Liver (tissue), 9 donors: ENCODE measurements around the gene LPP. TPM values are rescaled to one million over a fixed set of nuclear protein-coding genes. Genes with fewer than 3 reads are reported as not detected.
A peak's percentile ranks its signal among the peaks of the same experiment; 100 is the strongest.

Experiments
- DNase-seq: peaks from one replicate; pipeline ENCODE4 v3.0.0-alpha.2; 2017; ENCODE audit warnings: low spot score
- H3K27ac ChIP-seq, 2 donors: one replicate each; pipeline ENCODE4 v1.7.0; 2013; ENCODE audit warnings: inconsistent platforms in 2 of 2, low read length in 2 of 2, control low read depth in 1 of 2, low read depth in 1 of 2, mild to moderate bottlenecking in 1 of 2
- H3K27me3 ChIP-seq, 4 donors: one replicate each; pipeline versions ENCODE4 v1.6.1 to v1.7.0; 2013; ENCODE audit warnings: low read length in 3 of 4, inconsistent platforms in 1 of 4, mild to moderate bottlenecking in 1 of 4, moderate library complexity in 1 of 4; ENCODE audit not compliant: control insufficient read depth in 4 of 4, insufficient read depth in 4 of 4
- H3K36me3 ChIP-seq, 4 donors: one replicate each; pipeline versions ENCODE4 v1.6.1 to v1.7.0; 2013; ENCODE audit warnings: low read length in 3 of 4, mild to moderate bottlenecking in 3 of 4, low read depth in 1 of 4, moderate library complexity in 1 of 4; ENCODE audit not compliant: control insufficient read depth in 4 of 4, insufficient read depth in 3 of 4
- H3K4me1 ChIP-seq, 4 donors: one replicate each; pipeline versions ENCODE4 v1.6.1 to v1.7.0; 2013; ENCODE audit warnings: low read length in 3 of 4, mild to moderate bottlenecking in 3 of 4, moderate library complexity in 1 of 4; ENCODE audit not compliant: control insufficient read depth in 4 of 4, insufficient read depth in 4 of 4
- H3K4me3 ChIP-seq, 3 donors: one replicate each; pipeline versions ENCODE4 v1.6.1 to v1.7.0; 2013; ENCODE audit warnings: low read length in 3 of 3, control low read depth in 1 of 3, low read depth in 1 of 3, mild to moderate bottlenecking in 1 of 3
- H3K9ac ChIP-seq, 2 donors: one replicate each; pipeline ENCODE4 v1.7.0; 2013; ENCODE audit warnings: low read length in 2 of 2, mild to moderate bottlenecking in 2 of 2, moderate library complexity in 2 of 2, control low read depth in 1 of 2, low read depth in 1 of 2
- H3K9me3 ChIP-seq, 4 donors: one replicate each; pipeline versions ENCODE4 v1.6.1 to v1.7.0; 2013; ENCODE audit warnings: low read length in 3 of 4; ENCODE audit not compliant: control insufficient read depth in 4 of 4
- ATF3 ChIP-seq: IDR thresholded peaks from 2 replicates; pipeline ENCODE4 v1.6.1; 2016; ENCODE audit warnings: antibody characterized with exemption
- EGR1 ChIP-seq, 2 donors: IDR thresholded peaks; 2 replicates each; pipeline ENCODE4 v1.6.1; 2016 to 2018; ENCODE audit warnings: antibody characterized with exemption in 2 of 2, low read depth in 2 of 2
- FOXA1 ChIP-seq: IDR thresholded peaks from 2 replicates; pipeline ENCODE4 v1.6.1; 2016; ENCODE audit warnings: antibody characterized with exemption
- FOXA2 ChIP-seq: IDR thresholded peaks from 2 replicates; pipeline ENCODE4 v1.6.1; 2016; ENCODE audit warnings: antibody characterized with exemption
- GABPA ChIP-seq, 2 donors: IDR thresholded peaks in 1 of 2; conservative IDR thresholded peaks in 1 of 2; 2 replicates each; pipeline ENCODE4 v1.6.1; 2016; ENCODE audit warnings: antibody characterized with exemption in 2 of 2, mild to moderate bottlenecking in 1 of 2, moderate library complexity in 1 of 2
- HNF4A ChIP-seq, 2 donors: conservative IDR thresholded peaks; 2 replicates each; pipeline ENCODE4 v1.6.1; 2016; ENCODE audit warnings: antibody characterized with exemption in 2 of 2, mild to moderate bottlenecking in 2 of 2
- HNF4G ChIP-seq: IDR thresholded peaks from 2 replicates; pipeline ENCODE4 v1.6.1; 2016; ENCODE audit warnings: antibody characterized with exemption
- JUND ChIP-seq, 2 donors: IDR thresholded peaks; 2 replicates each; pipeline ENCODE4 v1.6.1; 2016; ENCODE audit warnings: antibody characterized with exemption in 2 of 2
- MAX ChIP-seq: IDR thresholded peaks from 2 replicates; pipeline ENCODE4 v1.6.1; 2016; ENCODE audit warnings: antibody characterized with exemption
- NR2F2 ChIP-seq: IDR thresholded peaks from 2 replicates; pipeline ENCODE4 v1.6.1; 2016; ENCODE audit warnings: antibody characterized with exemption
- RAD21 ChIP-seq, 2 donors: IDR thresholded peaks; 2 replicates each; pipeline ENCODE4 v1.6.1; 2016; ENCODE audit warnings: antibody characterized with exemption in 2 of 2, mild to moderate bottlenecking in 2 of 2
- REST ChIP-seq: IDR thresholded peaks from 2 replicates; pipeline ENCODE4 v1.6.1; 2016; ENCODE audit warnings: antibody characterized with exemption, mild to moderate bottlenecking
- RXRA ChIP-seq, 2 donors: IDR thresholded peaks; 2 replicates each; pipeline ENCODE4 v1.6.1; 2017 to 2018; ENCODE audit warnings: antibody characterized with exemption in 2 of 2, mild to moderate bottlenecking in 1 of 2
- SP1 ChIP-seq: IDR thresholded peaks from 2 replicates; pipeline ENCODE4 v1.6.1; 2018; ENCODE audit warnings: antibody characterized with exemption, mild to moderate bottlenecking
- TAF1 ChIP-seq: conservative IDR thresholded peaks from 2 replicates; pipeline ENCODE4 v1.6.1; 2016; ENCODE audit warnings: antibody characterized with exemption, mild to moderate bottlenecking
- YY1 ChIP-seq: IDR thresholded peaks from 2 replicates; pipeline ENCODE4 v1.6.1; 2016; ENCODE audit warnings: antibody characterized with exemption, mild to moderate bottlenecking
- ZBTB33 ChIP-seq: IDR thresholded peaks from 2 replicates; pipeline ENCODE4 v1.6.1; 2016; ENCODE audit warnings: antibody characterized with exemption
- WGBS: extraction: QIAGEN DNeasy Blood & Tissue Kit; methylation state at CpG from one replicate; pipeline ENCODE4 v1.1.7; 2013; 5-methylcytosine and 5-hydroxymethylcytosine counted together
- polyA plus RNA-seq, 2 donors: library from polyadenylated mRNA; stranded (reverse) in 1 of 2; unstranded in 1 of 2; fragments of 200-250 nt in 1 of 2; fragments of >200 nt in 1 of 2; fragmentation: Nextera tagmentation in 1 of 2; extraction: Ambion mirVana in 1 of 2; gene quantifications; one replicate each; pipeline versions ENCODE4 v1.2.1 to v1.2.3, GENCODE V29; 2013 to 2015
- total RNA-seq, 2 donors: library from RNA; depleted of rRNA; stranded (reverse); fragments of >200 nt; gene quantifications; one replicate each; pipeline ENCODE4 v1.2.3, GENCODE V29; 2014
- donor health status: healthy.
- donor health status: healthy.
- donor health status: healthy.
- donor health status: healthy.
- donor health status: healthy.

Gene LPP
- total and polyA plus RNA-seq, 4 donors, result 3.3 to 53.7 (median 28.2) TPM

- no peak for TF ChIP-seq TAF1
- peak; percentile 28 for TF ChIP-seq MAX
- peak in 1 of 2 donors; percentile 71 for TF ChIP-seq JUND (IDR thresholded peaks at IDR 0.05)
These were observed 359.8 kb downstream of the LPP start (continued) for GRCh38 chr3:188513662-188514328.

GRCh38 chr3:188516515-188516914, 362.6 kb downstream of the LPP start:
- Histone ChIP-seq H3K9me3 (no peaks in the 10 kb centered on the region), H3K27me3 (no peaks in the 10 kb centered on the region), H3K27ac (no peak overlapping the region), H3K4me3 (no peak overlapping the region), H3K9ac (no peak overlapping the region), H3K36me3 (no peaks in the 10 kb centered on the region), H3K4me1 (peaks cover 2 to 46% (median 24%) of the 10 kb centered on the region in 4 donors)
- WGBS, result 91% methylated on average over 2 of the region's 2 CpGs
- TF ChIP-seq EGR1 (IDR thresholded peaks at IDR 0.05; ENCODE audit: low read depth in 2 of 2) (no peak), RXRA (IDR thresholded peaks at IDR 0.05) (no peak), RAD21 (IDR thresholded peaks at IDR 0.05) (no peak), JUND (IDR thresholded peaks at IDR 0.05) (no peak), GABPA (IDR thresholded peaks at IDR 0.05 in 1 of 2, conservative IDR thresholded peaks at IDR 0.05 in 1 of 2) (no peak), TAF1 (no peak), FOXA1 (no peak), ZBTB33 (no peak), REST (no peak), HNF4G (no peak), SP1 (no peak), ATF3 (no peak), HNF4A (conservative IDR thresholded peaks at IDR 0.05) (no peak), NR2F2 (no peak), FOXA2 (no peak), YY1 (no peak), MAX (no peak)
- DNase-seq, result no peak
